ENCODE results near the gene SLAMF8.

The SLAMF8 gene

GRCh38 chr1:159826441-159827101, at the start of gene SLAMF8:
TSS of gene SLAMF8 (plus strand) at chr1:159826873. CDS start at chr1:159826899, 26 bp downstream.
- peak; percentile 20 to 32 (median 25) for DNase-seq (ENCODE audit: low read depth in 2 of 3, low spot score in 2 of 3)

GRCh38 chr1:159778266-159778665, 48.4 kb upstream of the SLAMF8 start:
- no peak for DNase-seq (ENCODE audit: low read depth in 2 of 3, low spot score in 2 of 3)

GRCh38 chr1:159779403-159779851, 47.2 kb upstream of the SLAMF8 start:
- no peak for DNase-seq (ENCODE audit: low read depth in 2 of 3, low spot score in 2 of 3)

- DNase-seq (ENCODE audit: low read depth in 2 of 3, low spot score in 2 of 3): peak; percentile 80 to 87 (median 81)
Measured at GRCh38 chr1:159780583-159781582, 45.8 kb upstream of the SLAMF8 start, which contains the start of gene DUSP23. TSS of gene DUSP23 (plus strand) at chr1:159780962. CDS start at chr1:159781101, 139 bp downstream.

GRCh38 chr1:159781992-159782391, 44.7 kb upstream of the SLAMF8 start:
- DNase-seq (ENCODE audit: low read depth in 2 of 3, low spot score in 2 of 3): no peak

GRCh38 chr1:159783724-159784123, 42.9 kb upstream of the SLAMF8 start:
- DNase-seq (ENCODE audit: low read depth in 2 of 3, low spot score in 2 of 3): no peak

- no peak for DNase-seq (ENCODE audit: low read depth in 2 of 3, low spot score in 2 of 3)
Measured at GRCh38 chr1:159786465-159786864, 40.2 kb upstream of the SLAMF8 start.

GRCh38 chr1:159786966-159787365, 39.7 kb upstream of the SLAMF8 start:
- no peak for DNase-seq (ENCODE audit: low read depth in 2 of 3, low spot score in 2 of 3)

GRCh38 chr1:159790237-159790917, 36.3 kb upstream of the SLAMF8 start:
- DNase-seq (ENCODE audit: low read depth in 2 of 3, low spot score in 2 of 3): no peak

- no peak for DNase-seq (ENCODE audit: low read depth in 2 of 3, low spot score in 2 of 3)
Measured at GRCh38 chr1:159791031-159791430, 35.6 kb upstream of the SLAMF8 start.

GRCh38 chr1:159791461-159791860, 35.2 kb upstream of the SLAMF8 start:
- no peak for DNase-seq (ENCODE audit: low read depth in 2 of 3, low spot score in 2 of 3)

GRCh38 chr1:159795534-159795933, 31.1 kb upstream of the SLAMF8 start:
- no peak for DNase-seq (ENCODE audit: low read depth in 2 of 3, low spot score in 2 of 3)

GRCh38 chr1:159798893-159799292, 27.8 kb upstream of the SLAMF8 start:
- DNase-seq (ENCODE audit: low read depth in 2 of 3, low spot score in 2 of 3): no peak

GRCh38 chr1:159799446-159799985, 27.2 kb upstream of the SLAMF8 start:
- no peak for DNase-seq (ENCODE audit: low read depth in 2 of 3, low spot score in 2 of 3)

- DNase-seq (ENCODE audit: low read depth in 2 of 3, low spot score in 2 of 3): peak in 1 of 3 experiments; percentile 23
Measured at GRCh38 chr1:159800177-159800930, 26.3 kb upstream of the SLAMF8 start.

GRCh38 chr1:159802111-159802510, 24.6 kb upstream of the SLAMF8 start, which contains the start of gene FCRL6:
TSS of gene FCRL6 (plus strand) at chr1:159802360. CDS start at chr1:159802425, 65 bp downstream.
- no peak for DNase-seq (ENCODE audit: low read depth in 2 of 3, low spot score in 2 of 3)

GRCh38 chr1:159803956-159804689, 22.6 kb upstream of the SLAMF8 start:
- no peak for DNase-seq (ENCODE audit: low read depth in 2 of 3, low spot score in 2 of 3)

GRCh38 chr1:159804924-159805323, 21.7 kb upstream of the SLAMF8 start:
- no peak for DNase-seq (ENCODE audit: low read depth in 2 of 3, low spot score in 2 of 3)

- DNase-seq (ENCODE audit: low read depth in 2 of 3, low spot score in 2 of 3): no peak
Measured at GRCh38 chr1:159815926-159816325, 10.7 kb upstream of the SLAMF8 start.
